ENCODE data around the gene PLVAP. TPM values are rescaled to one million over a fixed set of nuclear protein-coding genes. Genes with fewer than 3 reads are reported as not detected.

Gene PLVAP
- total and polyA plus RNA-seq, 2 donors (not counting 3 experiments of a cell fraction or from before 2014, with no cell fraction given) = 5.7 to 16.9 TPM

- intact Hi-C loops (cut with micrococcal nuclease) = no loop called here
Measured at GRCh38 chr19:17359905-17360800, 17.0 kb downstream of the PLVAP start.

GRCh38 chr19:17358395-17358794 is 18.7 kb downstream of the PLVAP start:
- Histone ChIP-seq H3K9me3 (replicated peaks; ENCODE audit: control insufficient read depth, insufficient read depth, low read length) (no peaks in the 10 kb centered on the region), H3K79me2 (ENCODE audit: control insufficient read depth, insufficient read depth, low read length) (no peaks in the 10 kb centered on the region), H4K20me1 (replicated peaks; ENCODE audit: control insufficient read depth, extremely low read depth, insufficient read depth, low read length) (no peaks in the 10 kb centered on the region), H3K9me1 (replicated peaks; ENCODE audit: control insufficient read depth, extremely low read depth, insufficient read depth, low read length) (no peaks in the 10 kb centered on the region), H3K27me3 (ENCODE audit: control insufficient read depth in 2 of 2, insufficient read depth in 2 of 2, low read length in 2 of 2) (peaks cover 0 to 3% of the 10 kb centered on the region in 2 experiments), H3K27ac (ENCODE audit: insufficient read depth, low read depth, low read length) (no peak overlapping the region), H2AFZ (ENCODE audit: low read depth, low read length) (no peak overlapping the region), H3K4me3 (replicated peaks in 1 of 3; ENCODE audit: insufficient read depth in 1 of 3, low read depth in 1 of 3, low read length in 3 of 3) (no peak overlapping the region), H3K36me3 (ENCODE audit: control insufficient read depth in 2 of 2, extremely low read depth in 1 of 2, insufficient read depth in 2 of 2, low read length in 2 of 2) (no peaks in the 10 kb centered on the region), H3K9ac (replicated peaks; ENCODE audit: extremely low read depth, insufficient read depth, low read length) (no peak overlapping the region), H3K4me1 (ENCODE audit: control insufficient read depth, extremely low read depth, insufficient read depth, low read length) (peaks cover under 1% of the 10 kb centered on the region), H3K4me2 (ENCODE audit: insufficient read depth, low read length) (no peak overlapping the region)
- no peak for DNase-seq (ENCODE audit: low read depth, low spot score)
- TF ChIP-seq GATA2 (IDR thresholded peaks at IDR 0.05; ENCODE audit: insufficient read depth, insufficient read length, low read depth, low read length) (no peak), EZH2 (IDR thresholded peaks at IDR 0.05; ENCODE audit: borderline replicate concordance, low read depth, low read length, severe bottlenecking) (no peak), MYC (IDR thresholded peaks at IDR 0.05; ENCODE audit: low read depth, low read length) (no peak), JUN (IDR thresholded peaks at IDR 0.05; ENCODE audit: borderline replicate concordance, insufficient read depth, insufficient read length, low read depth) (no peak), POLR2AphosphoS5 (IDR thresholded peaks at IDR 0.05; ENCODE audit: insufficient read depth, low read depth, low read length) (no peak), MAX (IDR thresholded peaks at IDR 0.05; ENCODE audit: insufficient read depth, insufficient read length) (no peak), CTCF (IDR thresholded peaks at IDR 0.05; ENCODE audit: extremely low read depth in 1 of 2, insufficient read depth in 1 of 2, low read depth in 1 of 2, low read length in 2 of 2) (no peak), POLR2A (IDR thresholded peaks at IDR 0.05; ENCODE audit: low read depth, low read length) (no peak), FOS (IDR thresholded peaks at IDR 0.05; ENCODE audit: borderline replicate concordance, insufficient read depth, low read length) (no peak)
- BruUV-seq (replicated peaks) = no TSS peak
- no peak for FAIRE-seq
- ChIA-PET POLR2A (no interaction called here), CTCF (no interaction called here)
- dilution Hi-C loops (cut with MboI; ENCODE audit: extremely low pct_ligation_motif_present, low sequenced_read_pairs) (no loop called here), intact Hi-C loops (cut with micrococcal nuclease) (no loop called here)

More at GRCh38 chr19:17359905-17360800, 17.0 kb downstream of the PLVAP start:
- Histone ChIP-seq H3K36me3 (ENCODE audit: control insufficient read depth in 2 of 2, extremely low read depth in 1 of 2, insufficient read depth in 2 of 2, low read length in 2 of 2) (no peaks in the 10 kb centered on the region), H3K4me1 (ENCODE audit: control insufficient read depth, extremely low read depth, insufficient read depth, low read length) (no peaks in the 10 kb centered on the region), H3K79me2 (ENCODE audit: control insufficient read depth, insufficient read depth, low read length) (no peaks in the 10 kb centered on the region), H4K20me1 (replicated peaks; ENCODE audit: control insufficient read depth, extremely low read depth, insufficient read depth, low read length) (no peaks in the 10 kb centered on the region), H3K4me3 (replicated peaks in 1 of 3; ENCODE audit: insufficient read depth in 1 of 3, low read depth in 1 of 3, low read length in 3 of 3) (no peak overlapping the region), H3K4me2 (ENCODE audit: insufficient read depth, low read length) (no peak overlapping the region), H3K9ac (replicated peaks; ENCODE audit: extremely low read depth, insufficient read depth, low read length) (no peak overlapping the region), H2AFZ (ENCODE audit: low read depth, low read length) (no peak overlapping the region), H3K9me1 (replicated peaks; ENCODE audit: control insufficient read depth, extremely low read depth, insufficient read depth, low read length) (no peaks in the 10 kb centered on the region), H3K27me3 (ENCODE audit: control insufficient read depth in 2 of 2, insufficient read depth in 2 of 2, low read length in 2 of 2) (peaks cover 0 to 3% of the 10 kb centered on the region in 2 experiments), H3K9me3 (replicated peaks; ENCODE audit: control insufficient read depth, insufficient read depth, low read length) (no peaks in the 10 kb centered on the region), H3K27ac (ENCODE audit: insufficient read depth, low read depth, low read length) (no peak overlapping the region)
- no peak for FAIRE-seq
- ChIA-PET CTCF (interaction anchor here (1.3 to 1.5 kb wide), 2 partner anchors 25 to 26 kb away, joined by 4 to 5 read pairs; no protein-coding TSS in a partner anchor), POLR2A (no interaction called here)
- no peak for TF ChIP-seq FOS (IDR thresholded peaks at IDR 0.05; ENCODE audit: borderline replicate concordance, insufficient read depth, low read length)
- BruUV-seq (replicated peaks) = no TSS peak
- dilution Hi-C loops (cut with MboI; ENCODE audit: extremely low pct_ligation_motif_present, low sequenced_read_pairs) = no loop called here
- no peak for DNase-seq (ENCODE audit: low read depth, low spot score)

All from endothelial cell of umbilical vein (primary cell).